Gastroesophageal sphincter (tissue), 4 donors: ENCODE data around the gene ADAMTS1. TPM values are rescaled to one million over a fixed set of nuclear protein-coding genes. Genes with fewer than 3 reads are reported as not detected.

ENCODE experiments used
- ATAC-seq: fragments of 150-250 bp; one replicate; pipeline ENCODE4 v1.9.1; 2016; ENCODE audit warnings: mild to moderate bottlenecking, moderate library complexity
- H3K27ac ChIP-seq, 4 donors: fragments of 200-600 bp; sonication (generic) in 3 of 4; 1 replicate in 3 of 4; 2 replicates in 1 of 4; pipeline ENCODE4 v1.5.1; 2016 to 2019
- H3K27me3 ChIP-seq: fragments of 200-600 bp; sonication (generic); one replicate; pipeline ENCODE4 v1.5.1; 2019
- H3K36me3 ChIP-seq, 2 donors: fragments of 200-600 bp; sonication (generic); one replicate each; pipeline ENCODE4 v1.5.1; 2019; ENCODE audit warnings: control low read depth in 1 of 2
- H3K4me1 ChIP-seq, 3 donors: fragments of 200-600 bp; sonication (generic); 1 replicate in 2 of 3; 2 replicates in 1 of 3; pipeline ENCODE4 v1.5.1; 2016 to 2019; ENCODE audit warnings: control low read depth in 2 of 3
- H3K4me3 ChIP-seq, 2 donors: fragments of 200-600 bp; sonication (generic); one replicate each; pipeline ENCODE4 v1.5.1; 2019; ENCODE audit warnings: mild to moderate bottlenecking in 1 of 2, moderate library complexity in 1 of 2
- H3K9me3 ChIP-seq, 3 donors: fragments of 200-600 bp; sonication (generic); one replicate each; pipeline ENCODE4 v1.5.1; 2017 to 2019; ENCODE audit warnings: control low read depth in 2 of 3
- EP300 ChIP-seq: sonication (generic); formaldehyde crosslinking; IDR thresholded peaks from one replicate; pipeline ENCODE4 v1.6.1; 2017; ENCODE audit warnings: antibody characterized with exemption, mild to moderate bottlenecking
- POLR2A ChIP-seq, 2 donors: fragments of 450-650 bp; IDR thresholded peaks; one replicate each; pipeline ENCODE4 v1.6.1; 2017; ENCODE audit warnings: antibody characterized with exemption in 2 of 2, mild to moderate bottlenecking in 2 of 2, moderate library complexity in 1 of 2
- POLR2AphosphoS5 ChIP-seq: sonication (generic); formaldehyde crosslinking; IDR thresholded peaks from one replicate; pipeline ENCODE4 v1.6.1; 2017; ENCODE audit warnings: antibody characterized with exemption
- WGBS, 2 donors: methylation state at CpG; one replicate each; pipeline ENCODE4 v1.1.5; 2018; ENCODE audit warnings: low coverage in 1 of 2; 5-methylcytosine and 5-hydroxymethylcytosine counted together
- total RNA-seq, 4 donors: library from RNA; depleted of rRNA; stranded (reverse); fragments of >200 nt; gene quantifications; one replicate each; pipeline ENCODE4 v1.1.0, GENCODE V29; 2016
- TF ChIP-seq, protein P1 (sequence below), 4 experiments: fragments of 200-600 bp in 2 of 4; fragments of 450-650 bp in 2 of 4; sonication (generic) in 1 of 4; IDR thresholded peaks; one replicate each; pipeline ENCODE4 v1.5.1; 2017 to 2019; ENCODE audit warnings: antibody characterized with exemption in 4 of 4, mild to moderate bottlenecking in 2 of 4, moderate library complexity in 2 of 4

Gene ADAMTS1
- total RNA-seq, 4 donors from 2014 or later = 68.5 to 144 (median 103) TPM

DNA sequence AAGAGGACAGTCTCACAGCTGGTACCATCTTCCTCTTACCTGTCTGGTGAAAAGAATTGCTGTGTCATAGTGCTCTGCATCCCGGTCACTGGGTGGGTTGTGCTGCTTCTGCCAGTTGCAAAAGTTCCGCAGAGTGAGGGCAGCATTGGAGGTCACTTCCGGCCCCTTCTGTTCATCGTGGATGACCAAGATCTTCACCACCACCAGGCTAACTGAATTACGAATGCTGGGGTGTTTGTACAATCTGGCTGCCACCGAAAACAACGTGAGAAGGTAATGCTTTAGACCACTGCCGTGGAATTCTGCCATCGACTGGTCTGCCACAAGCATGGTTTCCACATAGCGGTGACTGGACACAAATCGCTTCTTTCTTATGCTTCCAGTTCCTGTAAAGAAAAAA, 2.9 kb downstream of the ADAMTS1 start:
- WGBS, 2 donors = 0 to 39% methylated on average over 1 to 11 of the region's 11 CpGs

DNA sequence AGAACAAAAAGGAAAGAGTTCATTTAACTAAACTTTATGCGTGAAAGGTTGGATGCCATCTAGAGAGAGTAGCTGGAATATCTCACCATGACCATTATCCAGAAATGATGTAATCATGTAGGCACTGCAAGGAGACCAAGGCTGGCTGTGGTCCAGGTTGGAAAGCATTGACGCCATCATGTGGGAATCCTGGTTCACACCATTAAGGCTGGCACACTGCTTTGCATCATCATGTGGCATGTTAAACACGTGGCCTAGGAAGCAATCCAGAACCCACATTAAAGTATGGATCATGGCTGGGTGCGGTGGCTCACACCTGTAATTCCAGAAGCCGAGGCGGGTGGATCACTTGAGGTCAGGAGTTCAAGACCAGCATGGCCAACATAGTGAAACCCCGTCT, 4.3 kb downstream of the ADAMTS1 start:
- ATAC-seq = peak; percentile 10
- Histone ChIP-seq H3K4me3 (peak overlapping the region in 1 of 2 donors; percentile 94), H3K9me3 (no peaks in the 10 kb centered on the region), H3K27ac (peak overlapping the region; percentile 55 to 98 (median 96)), H3K4me1 (peaks cover 3 to 68% (median 12%) of the 10 kb centered on the region in 3 donors), H3K27me3 (no peaks in the 10 kb centered on the region), H3K36me3 (peaks cover 0 to 64% of the 10 kb centered on the region in 2 donors)
- WGBS, 2 donors = 14 to 15% methylated on average over 2 to 3 of the region's 7 CpGs
- TF ChIP-seq, protein P1, sequence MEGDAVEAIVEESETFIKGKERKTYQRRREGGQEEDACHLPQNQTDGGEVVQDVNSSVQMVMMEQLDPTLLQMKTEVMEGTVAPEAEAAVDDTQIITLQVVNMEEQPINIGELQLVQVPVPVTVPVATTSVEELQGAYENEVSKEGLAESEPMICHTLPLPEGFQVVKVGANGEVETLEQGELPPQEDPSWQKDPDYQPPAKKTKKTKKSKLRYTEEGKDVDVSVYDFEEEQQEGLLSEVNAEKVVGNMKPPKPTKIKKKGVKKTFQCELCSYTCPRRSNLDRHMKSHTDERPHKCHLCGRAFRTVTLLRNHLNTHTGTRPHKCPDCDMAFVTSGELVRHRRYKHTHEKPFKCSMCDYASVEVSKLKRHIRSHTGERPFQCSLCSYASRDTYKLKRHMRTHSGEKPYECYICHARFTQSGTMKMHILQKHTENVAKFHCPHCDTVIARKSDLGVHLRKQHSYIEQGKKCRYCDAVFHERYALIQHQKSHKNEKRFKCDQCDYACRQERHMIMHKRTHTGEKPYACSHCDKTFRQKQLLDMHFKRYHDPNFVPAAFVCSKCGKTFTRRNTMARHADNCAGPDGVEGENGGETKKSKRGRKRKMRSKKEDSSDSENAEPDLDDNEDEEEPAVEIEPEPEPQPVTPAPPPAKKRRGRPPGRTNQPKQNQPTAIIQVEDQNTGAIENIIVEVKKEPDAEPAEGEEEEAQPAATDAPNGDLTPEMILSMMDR (IDR thresholded peaks at IDR 0.05) = peak in 1 of 4 experiments; percentile 16
- TF ChIP-seq POLR2AphosphoS5 (peak; percentile 95), EP300 (no peak), POLR2A (IDR thresholded peaks at IDR 0.05) (no peak)

More for the DNA sequence above, 2.9 kb downstream of the ADAMTS1 start:
- no peaks in the 10 kb centered on the region for H3K9me3 ChIP-seq
- H3K4me3 ChIP-seq = peak overlapping the region; percentile 85 to 94
- peaks cover 3 to 64% (median 12%) of the 10 kb centered on the region in 3 donors for H3K4me1 ChIP-seq
- H3K27ac ChIP-seq = peak overlapping the region; percentile 94 to 98 (median 97)
- no peak for ATAC-seq
- no peak for TF ChIP-seq POLR2A (IDR thresholded peaks at IDR 0.05)
- TF ChIP-seq, protein P1 (IDR thresholded peaks at IDR 0.05) = peak in 1 of 4 experiments; percentile 7
- peaks cover 0 to 52% of the 10 kb centered on the region in 2 donors for H3K36me3 ChIP-seq
- no peaks in the 10 kb centered on the region for H3K27me3 ChIP-seq

DNA sequence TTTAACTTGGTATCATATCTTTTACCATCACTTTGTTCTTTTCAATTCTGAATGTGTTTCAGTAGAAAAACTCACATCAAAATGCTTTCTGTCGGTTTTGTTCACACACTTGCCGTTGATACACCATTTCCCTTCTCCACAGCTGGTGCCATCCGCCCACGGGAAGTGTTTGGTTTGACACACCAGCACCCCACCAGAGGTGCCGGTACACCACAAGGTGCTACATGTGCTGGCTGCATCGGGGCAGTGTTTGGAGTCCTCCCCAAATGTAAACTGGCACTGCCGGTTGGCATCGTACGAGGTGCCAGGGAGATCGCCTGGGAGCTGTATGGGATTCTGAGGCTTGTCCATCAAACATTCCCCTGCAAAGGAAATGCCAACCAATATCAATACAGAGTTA, 5.0 kb downstream of the ADAMTS1 start:
- Histone ChIP-seq H3K9me3 (no peaks in the 10 kb centered on the region), H3K27me3 (no peaks in the 10 kb centered on the region), H3K36me3 (peaks cover 0 to 64% of the 10 kb centered on the region in 2 donors), H3K4me1 (peaks cover 3 to 68% (median 12%) of the 10 kb centered on the region in 3 donors), H3K27ac (peak overlapping the region; percentile 55 to 98 (median 96)), H3K4me3 (peak overlapping the region in 1 of 2 donors; percentile 94)
- 32 to 51% methylated on average over 5 to 6 of the region's 10 CpGs for WGBS, 2 donors
- ATAC-seq = no peak
- TF ChIP-seq EP300 (no peak), POLR2AphosphoS5 (peak; percentile 53)

DNA sequence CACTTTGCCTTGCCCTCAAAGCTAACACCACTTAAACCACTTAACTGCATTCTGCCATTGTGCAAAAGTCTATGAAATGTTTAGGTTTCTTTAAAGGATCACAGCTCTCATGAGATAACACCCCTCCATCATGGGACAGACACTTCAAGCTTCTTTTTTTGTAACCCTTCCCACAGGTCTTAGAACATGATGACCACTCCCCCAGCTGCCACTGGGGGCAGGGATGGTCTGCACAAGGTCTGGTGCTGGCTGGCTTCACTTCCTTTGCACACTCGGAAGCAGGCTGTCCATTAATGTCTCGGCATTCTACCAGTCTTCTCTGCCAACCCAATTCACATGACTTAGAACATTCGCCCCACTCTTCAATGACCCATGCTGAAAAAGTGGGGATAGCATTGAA, 7.7 kb downstream of the ADAMTS1 start:
- H3K36me3 ChIP-seq = peaks cover 0 to 64% of the 10 kb centered on the region in 2 donors
- H3K4me3 ChIP-seq = no peak overlapping the region
- 63 to 90% methylated on average over 2 to 3 of the region's 3 CpGs for WGBS, 2 donors
- no peak for ATAC-seq
- TF ChIP-seq POLR2A (IDR thresholded peaks at IDR 0.05) (no peak), POLR2AphosphoS5 (peak; percentile 47)
- TF ChIP-seq, protein P1 (IDR thresholded peaks at IDR 0.05) = no peak
- H3K4me1 ChIP-seq = peaks cover 3 to 64% (median 12%) of the 10 kb centered on the region in 3 donors
- H3K9me3 ChIP-seq = no peaks in the 10 kb centered on the region
- H3K27me3 ChIP-seq = no peaks in the 10 kb centered on the region
- peak overlapping the region; percentile 7 to 35 (median 23) for H3K27ac ChIP-seq

DNA sequence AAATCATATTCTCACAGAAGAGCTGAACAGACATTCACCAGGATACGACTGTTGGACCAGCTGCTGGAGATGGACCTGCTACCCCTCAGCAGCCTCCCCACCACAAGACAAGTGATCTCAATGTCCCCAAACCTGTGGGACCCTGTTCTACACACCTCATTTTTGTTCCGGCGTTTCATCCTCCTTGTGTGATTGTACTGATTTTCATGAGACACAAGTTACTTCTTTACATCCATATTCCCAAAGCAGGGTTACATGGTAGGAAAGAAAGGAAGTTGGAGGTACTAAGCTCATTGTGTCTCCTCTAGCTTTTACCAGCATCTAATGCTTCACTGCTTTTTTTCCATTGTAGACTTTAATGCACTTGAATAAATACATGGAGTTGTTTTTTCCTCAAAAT, 8.7 kb downstream of the ADAMTS1 start:
- H3K27ac ChIP-seq = peak overlapping the region in 2 of 4 donors; percentile 32 to 35
- peaks cover 0 to 54% of the 10 kb centered on the region in 2 donors for H3K36me3 ChIP-seq
- 60 to 69% methylated on average over 3 of the region's 3 CpGs for WGBS, 2 donors
- no peak for ATAC-seq
- peaks cover 3 to 54% (median 12%) of the 10 kb centered on the region in 3 donors for H3K4me1 ChIP-seq
- no peaks in the 10 kb centered on the region for H3K27me3 ChIP-seq
- no peak overlapping the region for H3K4me3 ChIP-seq
- H3K9me3 ChIP-seq = no peaks in the 10 kb centered on the region
- peak; percentile 50 for TF ChIP-seq POLR2AphosphoS5
- TF ChIP-seq, protein P1 (IDR thresholded peaks at IDR 0.05) = no peak
